Mesodermal cell (in vitro differentiated cells): ENCODE data around the gene AK2.
"Not testable (repeated sequence)": the region's sequence is repeated elsewhere in the genome, so short reads cannot be mapped to it uniquely, and the experiment has no call there.

Experiments used
- H3K27ac ChIP-seq: 2 replicates; pipeline ENCODE4 v1.7.0; 2013; ENCODE audit warnings: mild to moderate bottlenecking, low read depth, low read length, moderate library complexity; ENCODE audit not compliant: severe bottlenecking
- H3K36me3 ChIP-seq: 2 replicates; pipeline ENCODE4 v1.7.1; 2013; ENCODE audit warnings: mild to moderate bottlenecking, low read length, moderate library complexity; ENCODE audit not compliant: control insufficient read depth, insufficient read depth
- H3K4me1 ChIP-seq: one replicate; pipeline ENCODE4 v1.7.1; 2013; ENCODE audit warnings: mild to moderate bottlenecking, low read length; ENCODE audit not compliant: insufficient read depth, control insufficient read depth, poor library complexity, severe bottlenecking
- H3K4me3 ChIP-seq: 2 replicates; pipeline ENCODE4 v1.7.0; 2013; ENCODE audit warnings: low read length, control low read depth, mild to moderate bottlenecking; ENCODE audit not compliant: insufficient read depth, poor library complexity, severe bottlenecking; ENCODE audit errors: extremely low read depth
- H3K9me3 ChIP-seq: 2 replicates; pipeline ENCODE4 v1.7.1; 2013; ENCODE audit warnings: mild to moderate bottlenecking, low read length, moderate library complexity; ENCODE audit not compliant: control insufficient read depth
- whole genome bisulfite sequencing, 2 experiments: methylation state at CpG; one replicate each; pipeline ENCODE4 v1.1.5; 2013; ENCODE audit warnings: missing lambda C conversion rate in 2 of 2; ENCODE audit not compliant: insufficient coverage in 2 of 2; 5-methylcytosine and 5-hydroxymethylcytosine counted together

The AK2 gene

GRCh38 chr1:33050221-33051076, 13.8 kb upstream of the AK2 start:
- WGBS, 2 experiments, result 97 to 100% methylated on average over 3 to 5 of the region's 17 CpGs
- H3K4me1 ChIP-seq, result no peaks in the 10 kb centered on the region
- H3K27ac ChIP-seq, result no peak overlapping the region
- no peak overlapping the region for H3K4me3 ChIP-seq
- H3K9me3 ChIP-seq, result no peaks in the 10 kb centered on the region
- no peaks in the 10 kb centered on the region for H3K36me3 ChIP-seq

DNA sequence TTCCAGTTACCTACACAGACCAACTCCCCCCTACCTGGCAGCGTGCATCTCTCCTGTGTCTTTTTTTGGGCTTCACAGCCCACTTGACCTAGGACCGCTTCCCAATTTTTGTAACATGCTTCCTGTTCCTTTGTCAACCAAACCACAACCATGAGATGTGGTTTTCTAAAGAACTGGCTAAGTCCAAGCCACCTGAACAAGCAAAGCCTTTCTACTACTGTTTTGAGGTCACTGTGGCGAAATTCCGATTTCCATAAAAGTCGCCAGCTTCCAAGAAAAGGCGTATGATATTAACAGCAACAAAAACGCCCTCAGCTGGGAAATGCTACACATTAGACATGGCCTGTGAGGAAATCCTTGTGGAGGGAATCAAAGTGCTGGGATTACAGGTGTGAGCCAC, 12.7 kb upstream of the AK2 start:
- 91 to 97% methylated on average over 6 to 7 of the region's 7 CpGs for WGBS, 2 experiments
- Histone ChIP-seq H3K9me3 (no peaks in the 10 kb centered on the region), H3K4me3 (no peak overlapping the region), H3K27ac (no peak overlapping the region), H3K36me3 (no peaks in the 10 kb centered on the region), H3K4me1 (no peaks in the 10 kb centered on the region)

DNA sequence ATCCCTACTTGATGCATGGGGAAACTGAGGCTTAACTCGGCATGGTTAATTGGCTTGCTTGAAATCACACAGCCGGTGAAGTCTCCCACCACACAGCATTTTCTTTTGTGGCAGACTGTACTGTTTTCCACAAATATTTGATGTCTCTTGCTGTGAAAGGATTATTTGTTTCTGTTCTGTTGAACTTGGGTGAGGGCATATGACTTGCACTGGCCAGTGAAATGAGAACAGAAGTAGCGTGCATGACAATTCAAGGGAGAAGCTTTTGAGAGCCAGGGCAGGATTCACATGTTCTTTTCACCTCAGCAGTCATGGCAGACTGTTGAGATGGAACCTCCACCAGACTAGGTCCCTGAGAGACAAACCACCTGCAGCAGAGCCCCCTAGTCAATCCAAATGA, 11.7 kb upstream of the AK2 start:
- no peak overlapping the region for H3K4me3 ChIP-seq
- H3K27ac ChIP-seq, result no peak overlapping the region
- WGBS, 2 experiments, result 83 to 100% methylated on average over 1 of the region's 3 CpGs
- H3K36me3 ChIP-seq, result no peaks in the 10 kb centered on the region
- H3K9me3 ChIP-seq, result no peaks in the 10 kb centered on the region
- no peaks in the 10 kb centered on the region for H3K4me1 ChIP-seq

DNA sequence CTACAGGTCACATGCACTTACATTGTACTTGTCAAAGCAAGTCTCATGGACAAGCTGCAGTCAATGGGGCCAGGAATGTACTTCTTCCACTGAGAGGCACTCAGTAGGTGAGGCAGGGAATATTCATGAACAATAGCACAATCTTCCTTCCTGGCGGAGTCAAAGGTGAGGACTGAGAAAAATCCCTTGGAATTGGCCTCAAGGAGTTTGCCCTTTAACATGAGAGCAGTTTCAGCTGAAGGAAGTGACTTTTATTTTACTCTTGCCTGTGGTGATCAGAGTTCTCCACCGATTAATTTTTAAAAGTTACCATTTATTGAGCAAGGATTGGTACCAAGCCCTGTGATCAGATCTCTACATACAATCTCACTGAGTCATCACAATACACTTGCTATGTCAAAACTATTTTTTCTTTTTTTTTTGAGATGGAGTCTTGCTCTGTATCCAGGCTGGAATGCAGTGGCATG, 11.2 kb upstream of the AK2 start:
- no peak overlapping the region for H3K27ac ChIP-seq
- no peak overlapping the region for H3K4me3 ChIP-seq
- no peaks in the 10 kb centered on the region for H3K4me1 ChIP-seq
- H3K9me3 ChIP-seq, result no peaks in the 10 kb centered on the region
- H3K36me3 ChIP-seq, result no peaks in the 10 kb centered on the region
- 100% methylated on average over 1 to 2 of the region's 2 CpGs for WGBS, 2 experiments

- Histone ChIP-seq H3K4me3 (no peak overlapping the region), H3K27ac (no peak overlapping the region), H3K4me1 (no peaks in the 10 kb centered on the region), H3K9me3 (no peaks in the 10 kb centered on the region), H3K36me3 (no peaks in the 10 kb centered on the region)
- WGBS, 2 experiments, result 86 to 93% methylated on average over 1 to 2 of the region's 2 CpGs
Measured at GRCh38 chr1:33047290-33047689, 10.6 kb upstream of the AK2 start.

DNA sequence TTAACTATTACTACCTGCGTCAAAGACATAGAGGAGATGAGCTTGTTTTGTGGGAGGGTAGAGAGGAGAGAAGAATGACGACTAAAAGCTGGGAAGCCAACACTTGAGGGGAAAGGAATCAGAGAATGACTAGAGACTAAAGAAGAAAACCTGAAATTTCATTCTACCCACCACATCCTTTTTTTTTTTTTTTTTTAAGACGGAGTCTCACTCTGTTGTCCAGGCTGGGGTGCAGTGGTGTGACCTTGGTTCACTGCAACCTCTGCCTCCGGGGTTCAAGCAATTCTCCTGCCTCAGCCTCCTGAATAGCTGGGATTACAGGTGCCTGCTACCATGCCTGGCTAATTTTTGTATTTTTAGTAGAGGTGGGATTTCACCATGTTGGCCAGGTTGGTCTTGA, 9.6 kb upstream of the AK2 start:
- H3K36me3 ChIP-seq, H3K4me1 ChIP-seq, H3K4me3 ChIP-seq, H3K9me3 ChIP-seq, H3K27ac ChIP-seq: not testable (repeated sequence)
- WGBS, 2 experiments, result 94% methylated on average over 2 of the region's 4 CpGs; no CpG with 5 or more reads in 1 of the 2 experiments

- Histone ChIP-seq H3K9me3 (no peaks in the 10 kb centered on the region), H3K36me3 (no peaks in the 10 kb centered on the region), H3K4me3 (no peak overlapping the region), H3K4me1 (no peaks in the 10 kb centered on the region), H3K27ac (no peak overlapping the region)
- WGBS, 2 experiments, result 89 to 93% methylated on average over 4 of the region's 6 CpGs
Measured at GRCh38 chr1:33045814-33046213, 9.1 kb upstream of the AK2 start.

GRCh38 chr1:33045246-33045645, 8.6 kb upstream of the AK2 start:
- Histone ChIP-seq H3K4me3 (no peak overlapping the region), H3K27ac (no peak overlapping the region), H3K4me1 (no peaks in the 10 kb centered on the region), H3K9me3 (no peaks in the 10 kb centered on the region), H3K36me3 (no peaks in the 10 kb centered on the region)
- WGBS, 2 experiments, result 78 to 80% methylated on average over 1 to 2 of the region's 2 CpGs

GRCh38 chr1:33043267-33044092, 6.8 kb upstream of the AK2 start:
- no peak overlapping the region for H3K4me3 ChIP-seq
- no peaks in the 10 kb centered on the region for H3K9me3 ChIP-seq
- H3K36me3 ChIP-seq, result no peaks in the 10 kb centered on the region
- WGBS, 2 experiments, result 89 to 97% methylated on average over 4 to 8 of the region's 8 CpGs
- H3K27ac ChIP-seq, result no peak overlapping the region
- H3K4me1 ChIP-seq, result no peaks in the 10 kb centered on the region

DNA sequence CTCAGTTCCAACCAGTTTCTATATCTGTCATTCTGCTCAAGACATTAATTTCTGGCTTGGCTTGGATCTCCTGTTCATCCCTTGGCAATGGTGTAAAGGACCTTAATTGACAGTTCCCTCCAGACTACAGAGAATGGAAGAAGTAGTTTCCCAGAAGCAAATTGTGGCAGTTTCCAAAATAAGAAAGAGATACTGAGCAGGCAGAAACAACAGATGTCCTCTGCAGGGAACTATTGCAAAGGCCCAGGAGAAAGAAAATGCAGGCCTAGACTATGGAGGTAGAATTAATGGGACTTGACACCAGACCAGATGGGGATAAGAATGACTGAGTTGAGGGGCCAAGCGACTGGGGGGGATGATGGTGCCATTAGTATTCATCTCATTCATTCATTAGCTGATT, 6.1 kb upstream of the AK2 start:
- H3K36me3 ChIP-seq, result no peaks in the 10 kb centered on the region
- no peak overlapping the region for H3K4me3 ChIP-seq
- WGBS, 2 experiments, result no CpG with 5 or more reads among the region's 1 CpG
- H3K9me3 ChIP-seq, result no peaks in the 10 kb centered on the region
- no peak overlapping the region for H3K27ac ChIP-seq
- H3K4me1 ChIP-seq, result no peaks in the 10 kb centered on the region

DNA sequence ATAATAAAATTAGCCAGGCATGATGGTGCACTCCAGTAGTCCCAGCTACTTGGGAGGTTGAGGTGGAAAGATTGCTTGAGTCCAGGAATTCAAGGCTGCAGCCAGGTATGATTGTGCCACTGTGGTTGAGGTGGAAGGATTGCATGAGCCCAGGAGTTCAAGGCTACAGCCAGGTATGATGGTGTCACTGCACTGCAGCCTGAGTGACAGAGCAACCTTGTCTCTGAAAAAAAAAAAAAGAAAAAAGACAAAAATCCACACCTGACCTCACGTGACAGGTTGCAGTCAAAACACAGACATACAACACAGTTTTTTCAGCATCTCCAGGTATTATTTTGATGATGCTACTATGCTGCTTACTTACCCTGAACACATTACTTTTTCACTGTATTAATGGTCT, 4.3 kb upstream of the AK2 start:
- Histone ChIP-seq H3K9me3 (peaks cover 3% of the 10 kb centered on the region), H3K27ac (no peak overlapping the region), H3K4me3 (no peak overlapping the region), H3K4me1 (no peaks in the 10 kb centered on the region), H3K36me3 (no peaks in the 10 kb centered on the region)
- WGBS, 2 experiments, result no CpG with 5 or more reads among the region's 1 CpG
